Erythroblast (primary cell): Measurements from ENCODE around the gene DENND2A.

Source experiments
- GATA1 ChIP-seq: IDR thresholded peaks from 2 replicates; pipeline ENCODE4 v1.6.1; 2011; ENCODE audit warnings: low read depth, mild to moderate bottlenecking, control low read depth, low read length, moderate library complexity
- POLR2A ChIP-seq: IDR thresholded peaks from 2 replicates; pipeline ENCODE4 v1.6.1; 2011; ENCODE audit warnings: mild to moderate bottlenecking, low read length

DNA sequence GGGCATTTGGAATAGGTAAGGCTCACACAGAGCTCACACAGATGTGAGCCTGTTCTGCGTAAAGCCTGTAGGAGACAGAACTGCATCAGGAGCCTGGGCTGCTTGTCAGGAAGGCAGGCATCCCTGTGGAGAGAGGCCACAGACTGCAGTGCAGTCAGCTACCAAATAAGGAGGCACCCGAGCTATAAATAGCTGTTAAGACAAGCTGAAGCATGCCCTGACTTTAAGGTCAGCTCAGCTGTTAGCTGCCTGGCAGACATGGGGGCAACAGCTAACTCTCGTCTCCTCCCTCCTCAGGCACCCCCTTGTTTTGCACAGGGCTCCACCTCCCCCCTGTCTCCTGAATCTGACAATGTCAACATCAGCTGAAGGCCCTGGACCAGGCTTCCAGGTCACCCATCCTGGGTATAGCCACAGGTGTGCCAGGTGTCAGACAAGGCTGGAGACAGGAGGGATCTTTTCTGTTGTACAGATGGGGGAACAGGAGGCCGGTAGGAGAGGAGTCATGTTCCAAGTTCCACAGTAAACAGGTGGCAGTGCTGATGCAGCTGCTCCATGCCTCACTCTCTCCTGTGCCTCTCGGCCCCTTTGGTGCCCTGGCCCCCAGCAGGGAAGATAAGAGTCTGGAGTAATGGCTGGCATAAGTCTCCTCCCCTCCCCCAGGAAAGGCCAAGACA lies 133.7 kb downstream of the DENND2A start:
- TF ChIP-seq POLR2A (no peak), GATA1 (no peak)
